DOHH2 (cell line): ENCODE results near the gene STON2.

Source experiments
- EZH2phosphoT487 ChIP-seq: fragments of 200-600 bp; sonication (generic); IDR thresholded peaks from 2 replicates; pipeline ENCODE4 v1.6.1; 2017; ENCODE audit warnings: borderline replicate concordance, mild to moderate bottlenecking, antibody characterized with exemption, low read length, moderate library complexity, mixed read lengths
- TF ChIP-seq, protein P1 (sequence below): fragments of 200-600 bp; sonication (generic); IDR thresholded peaks from one replicate; pipeline ENCODE4 v1.5.1; 2014; ENCODE audit warnings: antibody characterized with exemption, mild to moderate bottlenecking, low read depth, low read length; ENCODE audit not compliant: poor library complexity, severe bottlenecking

DNA sequence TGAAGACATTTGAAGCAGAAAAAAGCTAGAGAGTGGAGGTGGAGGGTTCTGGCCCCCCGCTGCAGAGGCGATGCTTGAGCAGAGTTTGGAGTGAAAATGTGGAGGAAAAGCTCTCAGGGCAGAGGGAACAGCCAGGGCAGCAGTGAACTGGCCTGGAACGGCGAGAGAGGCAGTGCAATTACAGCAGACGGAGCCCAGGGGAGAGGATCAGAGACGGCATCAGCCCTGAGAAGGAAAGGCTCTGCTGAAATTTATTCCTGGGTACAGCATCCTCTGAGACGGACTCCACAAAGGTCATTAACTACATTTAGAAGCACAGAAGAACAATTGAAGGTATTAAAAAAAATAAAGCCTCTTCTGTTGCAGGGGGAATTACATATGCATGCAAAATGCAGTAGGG is 14.2 kb downstream of the STON2 start:
- TF ChIP-seq EZH2phosphoT487: no peak
- TF ChIP-seq, protein P1, sequence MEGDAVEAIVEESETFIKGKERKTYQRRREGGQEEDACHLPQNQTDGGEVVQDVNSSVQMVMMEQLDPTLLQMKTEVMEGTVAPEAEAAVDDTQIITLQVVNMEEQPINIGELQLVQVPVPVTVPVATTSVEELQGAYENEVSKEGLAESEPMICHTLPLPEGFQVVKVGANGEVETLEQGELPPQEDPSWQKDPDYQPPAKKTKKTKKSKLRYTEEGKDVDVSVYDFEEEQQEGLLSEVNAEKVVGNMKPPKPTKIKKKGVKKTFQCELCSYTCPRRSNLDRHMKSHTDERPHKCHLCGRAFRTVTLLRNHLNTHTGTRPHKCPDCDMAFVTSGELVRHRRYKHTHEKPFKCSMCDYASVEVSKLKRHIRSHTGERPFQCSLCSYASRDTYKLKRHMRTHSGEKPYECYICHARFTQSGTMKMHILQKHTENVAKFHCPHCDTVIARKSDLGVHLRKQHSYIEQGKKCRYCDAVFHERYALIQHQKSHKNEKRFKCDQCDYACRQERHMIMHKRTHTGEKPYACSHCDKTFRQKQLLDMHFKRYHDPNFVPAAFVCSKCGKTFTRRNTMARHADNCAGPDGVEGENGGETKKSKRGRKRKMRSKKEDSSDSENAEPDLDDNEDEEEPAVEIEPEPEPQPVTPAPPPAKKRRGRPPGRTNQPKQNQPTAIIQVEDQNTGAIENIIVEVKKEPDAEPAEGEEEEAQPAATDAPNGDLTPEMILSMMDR: no peak
